GM12878 (cell line): ENCODE results near the gene DNPEP. TPM values are rescaled to one million over a fixed set of nuclear protein-coding genes. Genes with fewer than 3 reads are reported as not detected.

Experiments
- ATAC-seq: fragments of 200-7000 bp; cut with Tn5 transposase; 3 replicates; pipeline ENCODE4 v1.9.1; 2020; ENCODE audit warnings: mild to moderate bottlenecking, moderate library complexity
- BruUV-seq: library from RNA; stranded (reverse); fragments of 400-500 nt; replicated peaks from 2 replicates; lab custom pipeline; 2021; lab: Mats Ljungman, UMichigan
- CTCF ChIA-PET: fragments of 300-600 bp; sonication (Branson Sonifier 250); formaldehyde crosslinking; extraction: SDS; loops from one replicate; lab custom pipeline; 2021; ENCODE audit warnings: inconsistent platforms; lab: Yijun Ruan, JAX
- POLR2A ChIA-PET: fragments of 350-600 bp; formaldehyde crosslinking; extraction: SDS; loops from one replicate; lab custom pipeline; 2021; ENCODE audit warnings: inconsistent platforms; lab: Charles Lee
- RAD21 ChIA-PET: fragments of 300-600 bp; sonication (Branson Sonifier 250); formaldehyde crosslinking; loops from one replicate; lab custom pipeline; 2023; ENCODE audit warnings: antibody characterized with exemption; ENCODE audit not compliant: unreplicated experiment; lab: Charles Lee
- SMC1A ChIA-PET: fragments of 300-600 bp; sonication (Branson Sonifier 250); formaldehyde crosslinking; loops from one replicate; lab custom pipeline; 2023; ENCODE audit not compliant: unreplicated experiment, uncharacterized antibody; lab: Charles Lee
- DNase-seq: peaks from one replicate; pipeline ENCODE4 v3.0.0-alpha.2; 2011; ENCODE audit warnings: low read depth, low spot score
- FAIRE-seq: peaks from 3 replicates; lab custom pipeline; 2011; peaks lifted over from hg19 to GRCh38; lab: Jason Lieb, UNC
- H2AFZ ChIP-seq: 2 replicates; pipeline ENCODE4 v1.6.0; 2011; ENCODE audit warnings: low read depth, low read length, control low read depth; ENCODE audit not compliant: control insufficient read depth
- H3K27ac ChIP-seq: 2 replicates; pipeline ENCODE4 v1.5.1; 2011; ENCODE audit warnings: control low read depth; ENCODE audit not compliant: control insufficient read depth, insufficient read depth
- H3K27me3 ChIP-seq, 2 experiments: replicated peaks in 1 of 2; 2 replicates each; pipeline versions ENCODE4 v1.6.0 to v1.6.1; 2011; ENCODE audit warnings: low read length in 1 of 2; ENCODE audit not compliant: control insufficient read depth in 2 of 2, insufficient read depth in 2 of 2
- H3K36me3 ChIP-seq, 2 experiments: 2 replicates each; pipeline ENCODE4 v1.5.1; 2011; ENCODE audit warnings: low read length in 1 of 2; ENCODE audit not compliant: control insufficient read depth in 2 of 2, insufficient read depth in 2 of 2
- H3K4me1 ChIP-seq: 2 replicates; pipeline ENCODE4 v1.6.1; 2011; ENCODE audit warnings: mild to moderate bottlenecking, low read length, moderate library complexity, mixed read lengths; ENCODE audit not compliant: control insufficient read depth, insufficient read depth
- H3K4me2 ChIP-seq: 2 replicates; pipeline ENCODE4 v1.6.0; 2011; ENCODE audit warnings: control low read depth; ENCODE audit not compliant: control insufficient read depth, insufficient read depth
- H3K4me3 ChIP-seq: fragments of 200-600 bp; sonication (generic); 2 replicates; pipeline ENCODE4 v1.5.1; 2016
- H3K79me2 ChIP-seq: 2 replicates; pipeline ENCODE4 v1.6.0; 2011; ENCODE audit warnings: low read length; ENCODE audit not compliant: control insufficient read depth, insufficient read depth
- H3K9ac ChIP-seq: 2 replicates; pipeline ENCODE4 v1.8.0; 2011; ENCODE audit warnings: low read length, control low read depth, mixed read lengths; ENCODE audit not compliant: control insufficient read depth, insufficient read depth
- H3K9me3 ChIP-seq: replicated peaks from 3 replicates; pipeline ENCODE4 v1.5.1; 2011; ENCODE audit warnings: mild to moderate bottlenecking, low read length; ENCODE audit not compliant: control insufficient read depth, insufficient read depth
- H4K20me1 ChIP-seq: 2 replicates; pipeline ENCODE4 v1.6.0; 2011; ENCODE audit not compliant: control insufficient read depth, insufficient read depth
- ATF2 ChIP-seq: IDR thresholded peaks from 2 replicates; pipeline ENCODE4 v1.6.1; 2012; ENCODE audit warnings: low read length, inconsistent platforms
- E2F8 ChIP-seq: fragments of 450-650 bp; IDR thresholded peaks from 2 replicates; pipeline ENCODE4 v1.6.1; 2018; ENCODE audit warnings: mild to moderate bottlenecking, low read depth, moderate library complexity; ENCODE audit not compliant: partially characterized antibody
- EP300 ChIP-seq, 2 experiments: fragments of 150-350 bp in 1 of 2; IDR thresholded peaks; 2 replicates each; pipeline ENCODE4 v1.6.1; 2011 to 2012; ENCODE audit warnings: low read depth in 2 of 2, low read length in 2 of 2, borderline replicate concordance in 1 of 2, improper control_type of control experiment in 1 of 2, inconsistent platforms in 1 of 2; ENCODE audit not compliant: control insufficient read depth in 1 of 2
- ETV6 ChIP-seq, 2 experiments: fragments of 450-650 bp in 1 of 2; IDR thresholded peaks in 1 of 2; conservative IDR thresholded peaks in 1 of 2; 2 replicates each; pipeline ENCODE4 v1.6.1; 2014; ENCODE audit warnings: antibody characterized with exemption in 1 of 2, borderline replicate concordance in 1 of 2, low read depth in 1 of 2, mild to moderate bottlenecking in 1 of 2, moderate library complexity in 1 of 2
- EZH2 ChIP-seq: IDR thresholded peaks from 2 replicates; pipeline ENCODE4 v1.6.1; 2012; ENCODE audit warnings: low read depth, mild to moderate bottlenecking, control low read depth, inconsistent platforms, low read length, borderline replicate concordance; ENCODE audit not compliant: control insufficient read depth
- IKZF1 ChIP-seq: fragments of 450-650 bp; conservative IDR thresholded peaks from 2 replicates; pipeline ENCODE4 v1.6.1; 2017; ENCODE audit warnings: antibody characterized with exemption, mild to moderate bottlenecking
- MLLT1 ChIP-seq: fragments of 450-650 bp; IDR thresholded peaks from 2 replicates; pipeline ENCODE4 v1.6.1; 2016; ENCODE audit warnings: mild to moderate bottlenecking
- NFIC ChIP-seq: IDR thresholded peaks from 2 replicates; pipeline ENCODE4 v1.6.1; 2012; ENCODE audit warnings: low read depth, mild to moderate bottlenecking, inconsistent platforms, low read length, moderate library complexity
- PAX8 ChIP-seq: fragments of 450-650 bp; IDR thresholded peaks from 2 replicates; pipeline ENCODE4 v1.6.1; 2017; ENCODE audit warnings: mild to moderate bottlenecking, moderate library complexity
- POLR2A ChIP-seq: IDR thresholded peaks from 2 replicates; pipeline ENCODE4 v1.6.1; 2011; ENCODE audit warnings: low read depth, mild to moderate bottlenecking, low read length
- POLR2AphosphoS2 ChIP-seq: IDR thresholded peaks from 2 replicates; pipeline ENCODE4 v1.6.1; 2011; ENCODE audit warnings: low read depth, mild to moderate bottlenecking, low read length, improper control_type of control experiment, moderate library complexity
- SIX5 ChIP-seq: IDR thresholded peaks from 2 replicates; pipeline ENCODE4 v1.6.1; 2011; ENCODE audit warnings: mild to moderate bottlenecking, low read depth, low read length, moderate library complexity; ENCODE audit not compliant: severe bottlenecking
- SMAD5 ChIP-seq: IDR thresholded peaks from 2 replicates; pipeline ENCODE4 v1.6.1; 2016; ENCODE audit warnings: antibody characterized with exemption, low read depth
- WGBS: methylation state at CpG from one replicate; pipeline ENCODE4 v1.1.6; 2016; ENCODE audit warnings: low lambda C conversion rate; ENCODE audit not compliant: insufficient replicate concordance, insufficient coverage; ENCODE audit errors: missing lambda C conversion rate; 5-methylcytosine and 5-hydroxymethylcytosine counted together
- in situ Hi-C: fragments of 300-500 bp; cut with MboI; formaldehyde crosslinking; loops from 9 replicates; pipeline ENCODE4 v1.14.3; 2018; ENCODE audit warnings: mixed read lengths
- intact Hi-C: fragments of 100-400 bp; cut with micrococcal nuclease; formaldehyde crosslinking; loops from one replicate; pipeline ENCODE4 v1.14.2; 2022; ENCODE audit not compliant: unreplicated experiment
- polyA plus RNA-seq, 11 experiments: library from polyadenylated mRNA; depleted of rRNA in 4 of 11; unstranded in 6 of 11; stranded (reverse) in 5 of 11; fragments of >200 nt; fragmentation: Nextera tagmentation in 4 of 11; fragmentation: Illumina TruSeq in 1 of 11; extraction: Ambion mirVana in 4 of 11; extraction: Trizol in 1 of 11; gene quantifications; 1 replicate in 1 of 11; 2 replicates in 10 of 11; pipeline versions ENCODE4 v1.2.1 to v1.2.3, GENCODE V29; 2011 to 2016; ENCODE audit warnings: inconsistent platforms in 2 of 11, missing spikeins in 2 of 11, low read depth in 1 of 11
- total RNA-seq, 4 experiments: library from RNA; depleted of rRNA in 3 of 4; stranded (reverse); fragments of >200 nt in 3 of 4; fragmentation: Illumina TruSeq in 1 of 4; extraction: Trizol in 1 of 4; gene quantifications; 2 replicates each; pipeline versions ENCODE4 v1.2.1 to v1.2.3, GENCODE V29; 2013 to 2021

Gene DNPEP
- total and polyA plus RNA-seq, 10 of the 15 experiments (the other 5 are each of a cell fraction or from before 2014, with no cell fraction given) = 33.1 to 82.0 (median 64.1) TPM

GRCh38 chr2:219416938-219417337 lies 29.2 kb upstream of the DNPEP start (continued):
- TF ChIP-seq IKZF1 (no peak), EZH2 (no peak), PAX8 (no peak), SIX5 (no peak), NFIC (no peak), ETV6 (conservative IDR thresholded peaks at IDR 0.05 in 1 of 2, IDR thresholded peaks at IDR 0.05 in 1 of 2; ENCODE audit: borderline replicate concordance in 1 of 2, low read depth in 1 of 2) (no peak), POLR2A (no peak), ATF2 (no peak), E2F8 (no peak)

GRCh38 chr2:219416235-219416602 lies 28.5 kb upstream of the DNPEP start:
- Histone ChIP-seq H3K27me3 (peaks cover 0 to 2% of the 10 kb centered on the region in 2 experiments; a peak in 1 of 4 replicates), H3K4me2 (no peak overlapping the region), H3K4me3 (no peak overlapping the region), H3K4me1 (no peaks in the 10 kb centered on the region), H2AFZ (no peak overlapping the region), H3K9me3 (no peaks in the 10 kb centered on the region; the same call in 1 of the 3 replicates), H3K9ac (no peak overlapping the region), H3K27ac (no peak overlapping the region), H4K20me1 (no peaks in the 10 kb centered on the region), H3K36me3 (no peaks in the 10 kb centered on the region), H3K79me2 (no peaks in the 10 kb centered on the region)
- 0% methylated on average over 3 of the region's 3 CpGs for WGBS
- TF ChIP-seq POLR2AphosphoS2 (no peak), SMAD5 (no peak), MLLT1 (no peak), EP300 (IDR thresholded peaks at IDR 0.05; ENCODE audit: borderline replicate concordance in 1 of 2, control insufficient read depth in 1 of 2, low read depth in 2 of 2, low read length in 2 of 2) (no peak)
- ChIA-PET POLR2A (no interaction called here), RAD21 (no interaction called here), CTCF (interaction anchor here (1.1 to 1.3 kb wide), 2 partner anchors 13 to 43 kb away, joined by 3 to 7 read pairs; no protein-coding TSS in a partner anchor), SMC1A (interaction anchor here (1.3 kb wide), 1 partner anchor 24 kb away, joined by 3 read pairs; no protein-coding TSS in a partner anchor)
- in situ Hi-C loops = no loop called here
- intact Hi-C loops = no loop called here
- FAIRE-seq = no peak
- no peak for DNase-seq
- no TSS peak for BruUV-seq
- ATAC-seq = no peak
